ENCODE data around the gene PRR35.

- TF ChIP-seq POLR2A (IDR thresholded peaks at IDR 0.05): no peak
- no peak for TF ChIP-seq CTCF (IDR thresholded peaks at IDR 0.05)
Observed at GRCh38 chr16:593406-593805, 33.2 kb downstream of the PRR35 start.
